ENCODE results near the gene USP7. TPM values are rescaled to one million over a fixed set of nuclear protein-coding genes. Genes with fewer than 3 reads are reported as not detected.

Gene USP7
- total RNA-seq, 1 donor, result 55.3 TPM

DNA sequence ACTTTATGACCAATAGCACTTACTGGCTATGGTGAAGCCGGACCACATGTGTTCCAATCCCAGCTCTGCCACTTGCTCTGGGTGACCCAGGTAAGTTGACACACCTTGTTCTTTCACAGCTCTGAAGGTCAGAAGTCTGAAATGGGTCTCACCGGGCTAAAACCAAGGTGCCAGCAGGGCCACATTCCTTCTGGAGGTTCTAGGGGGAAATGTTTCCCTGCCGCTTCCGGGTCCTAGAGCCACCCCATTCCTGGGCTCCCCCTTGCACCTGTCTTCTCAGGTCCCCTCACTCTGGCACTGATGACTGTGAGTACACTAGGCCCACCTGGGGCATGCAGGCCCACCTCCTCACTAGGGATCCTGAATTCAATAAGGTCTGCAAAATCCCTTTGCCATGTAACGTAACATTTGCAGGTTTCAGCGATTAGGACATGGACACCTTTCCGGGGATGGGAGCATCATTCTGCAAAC is 11.4 kb downstream of the USP7 start:
- H3K4me3 ChIP-seq (ENCODE audit: low read depth, low read length), result no peak overlapping the region
- TF ChIP-seq, protein P1, sequence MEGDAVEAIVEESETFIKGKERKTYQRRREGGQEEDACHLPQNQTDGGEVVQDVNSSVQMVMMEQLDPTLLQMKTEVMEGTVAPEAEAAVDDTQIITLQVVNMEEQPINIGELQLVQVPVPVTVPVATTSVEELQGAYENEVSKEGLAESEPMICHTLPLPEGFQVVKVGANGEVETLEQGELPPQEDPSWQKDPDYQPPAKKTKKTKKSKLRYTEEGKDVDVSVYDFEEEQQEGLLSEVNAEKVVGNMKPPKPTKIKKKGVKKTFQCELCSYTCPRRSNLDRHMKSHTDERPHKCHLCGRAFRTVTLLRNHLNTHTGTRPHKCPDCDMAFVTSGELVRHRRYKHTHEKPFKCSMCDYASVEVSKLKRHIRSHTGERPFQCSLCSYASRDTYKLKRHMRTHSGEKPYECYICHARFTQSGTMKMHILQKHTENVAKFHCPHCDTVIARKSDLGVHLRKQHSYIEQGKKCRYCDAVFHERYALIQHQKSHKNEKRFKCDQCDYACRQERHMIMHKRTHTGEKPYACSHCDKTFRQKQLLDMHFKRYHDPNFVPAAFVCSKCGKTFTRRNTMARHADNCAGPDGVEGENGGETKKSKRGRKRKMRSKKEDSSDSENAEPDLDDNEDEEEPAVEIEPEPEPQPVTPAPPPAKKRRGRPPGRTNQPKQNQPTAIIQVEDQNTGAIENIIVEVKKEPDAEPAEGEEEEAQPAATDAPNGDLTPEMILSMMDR (IDR thresholded peaks at IDR 0.05; ENCODE audit: insufficient read depth, low read length), result no peak
- no peak for DNase-seq (ENCODE audit: low read depth)

DNA sequence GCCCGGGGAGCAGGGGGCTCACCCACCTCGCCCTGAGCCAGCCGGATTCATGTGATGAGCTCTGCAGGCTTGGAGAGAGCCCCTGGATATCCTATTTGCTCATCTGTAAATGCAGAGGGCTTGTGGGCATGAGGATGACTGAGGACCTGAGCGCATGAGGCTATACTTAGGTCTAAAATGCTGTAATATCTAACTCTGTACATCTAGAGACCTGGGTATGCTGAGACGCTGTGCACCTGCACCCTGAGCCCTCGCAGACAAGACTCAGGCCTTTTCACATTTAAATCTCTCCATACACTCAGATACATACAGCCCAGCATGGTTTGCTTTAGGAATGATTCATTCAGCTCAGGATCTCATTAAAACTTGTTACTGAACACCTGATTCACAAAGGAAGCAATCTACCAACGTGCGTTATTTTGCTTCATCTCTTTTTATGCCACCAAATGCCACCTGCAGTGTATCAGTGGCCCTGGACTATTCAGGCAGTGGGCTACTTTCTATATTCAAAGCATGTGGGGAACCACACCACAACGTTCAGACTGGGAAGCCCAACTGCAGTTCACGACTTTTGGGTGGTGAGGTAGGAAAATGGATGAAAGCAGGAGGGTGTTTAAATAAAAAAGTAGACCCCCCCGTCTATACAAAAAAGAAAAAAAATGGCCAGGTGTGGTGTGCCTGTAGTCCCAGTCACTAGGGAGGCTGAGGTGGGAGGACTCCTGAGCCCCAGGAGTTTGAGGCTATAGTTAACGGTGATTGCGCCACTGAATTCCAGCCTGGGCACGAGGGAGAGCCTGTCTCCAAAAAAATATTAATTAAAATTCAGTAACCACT is 12.0 kb downstream of the USP7 start:
- TF ChIP-seq, protein P1 (IDR thresholded peaks at IDR 0.05; ENCODE audit: insufficient read depth, low read length), result no peak
- H3K4me3 ChIP-seq (ENCODE audit: low read depth, low read length), result no peak overlapping the region
- DNase-seq (ENCODE audit: low read depth), result no peak

DNA sequence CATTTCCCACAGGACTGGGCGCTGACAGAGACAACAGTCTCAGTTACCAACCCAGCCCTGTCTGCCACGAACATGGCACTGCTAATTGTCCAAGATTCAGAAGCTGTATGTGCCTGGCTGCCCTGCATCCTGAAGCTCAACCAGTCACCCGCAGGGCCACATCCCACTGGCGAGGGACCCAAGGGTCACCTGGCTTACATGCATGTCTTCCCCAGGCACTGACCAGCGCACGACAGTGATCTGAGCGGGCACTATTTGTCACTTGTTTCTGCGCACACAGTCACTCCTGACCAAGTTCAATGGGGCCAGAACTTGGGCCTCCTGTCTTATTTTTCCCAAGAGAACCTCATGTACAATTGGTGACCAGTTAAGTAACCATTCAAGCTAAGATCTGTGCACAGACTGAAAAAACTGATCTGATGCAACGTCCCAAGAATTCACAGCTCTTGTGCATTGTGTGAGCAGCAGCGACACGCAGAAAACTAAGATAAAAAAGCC is 13.1 kb downstream of the USP7 start:
- DNase-seq (ENCODE audit: low read depth), result peak; percentile 77
- TF ChIP-seq, protein P1 (IDR thresholded peaks at IDR 0.05; ENCODE audit: insufficient read depth, low read length), result no peak
- H3K4me3 ChIP-seq (ENCODE audit: low read depth, low read length), result no peak overlapping the region

DNA sequence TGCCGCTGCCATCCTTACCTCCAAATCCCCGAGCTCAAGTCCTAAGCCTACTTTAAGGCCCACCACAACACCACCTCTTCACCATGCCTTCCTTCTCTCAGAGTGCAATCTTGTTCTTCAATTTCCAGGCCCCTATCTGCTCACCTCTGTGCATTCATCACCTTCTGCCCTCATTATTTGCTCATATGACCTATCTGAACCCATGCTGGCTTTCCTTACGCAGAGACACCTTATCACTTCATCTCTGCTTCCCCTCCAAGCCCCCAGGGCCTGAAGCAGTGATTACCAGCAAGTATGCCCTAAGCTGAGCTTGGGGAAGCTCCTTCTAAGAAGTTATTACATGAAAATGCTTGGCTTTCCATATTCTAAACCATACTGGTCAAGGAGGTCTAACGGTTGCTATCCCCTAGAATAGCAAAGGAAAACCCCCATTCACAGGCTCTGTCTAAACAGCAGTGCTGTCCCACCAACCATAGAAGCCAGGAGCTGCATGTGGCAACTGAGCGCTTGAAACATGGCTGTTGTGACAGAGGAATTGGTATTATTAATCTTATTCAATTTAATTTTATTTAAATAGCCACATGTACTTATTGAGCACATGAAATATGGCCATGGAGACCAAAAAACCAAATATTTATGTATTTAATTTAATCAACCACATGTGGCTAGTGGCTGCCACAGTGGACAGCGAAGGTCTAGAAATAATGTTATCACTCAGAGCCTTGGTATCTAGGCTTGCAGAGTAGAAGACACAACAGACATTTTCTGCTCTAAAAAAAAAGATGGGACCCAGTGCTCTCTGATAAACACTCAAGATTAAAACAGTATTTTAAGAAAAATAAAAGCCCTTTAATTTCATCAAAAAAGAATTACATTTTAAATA is 13.9 kb downstream of the USP7 start:
- no peak for DNase-seq (ENCODE audit: low read depth)

DNA sequence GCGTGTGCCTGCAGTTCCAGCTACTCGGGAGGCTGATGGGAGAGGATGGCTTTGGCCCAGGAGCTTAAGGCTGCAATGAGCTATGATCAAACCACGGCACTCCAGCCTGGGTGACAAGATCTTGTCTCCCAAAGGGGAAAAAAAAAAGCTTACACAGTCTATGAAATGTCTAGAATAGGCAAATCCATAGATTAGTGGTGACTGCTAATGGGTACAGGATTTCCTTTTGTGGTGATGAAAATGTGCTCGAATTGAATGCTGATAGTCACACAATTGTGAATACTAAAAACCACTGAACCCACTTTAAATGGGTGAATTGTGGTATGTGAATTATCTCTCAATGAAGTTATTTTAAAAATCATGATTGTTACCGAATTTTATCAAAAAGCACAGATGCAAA is 14.9 kb downstream of the USP7 start:
- no peak for DNase-seq (ENCODE audit: low read depth)
- no peak overlapping the region for H3K4me3 ChIP-seq (ENCODE audit: low read depth, low read length)
- TF ChIP-seq, protein P1 (IDR thresholded peaks at IDR 0.05; ENCODE audit: insufficient read depth, low read length), result no peak

More for the DNA sequence above, 13.9 kb downstream of the USP7 start:
- TF ChIP-seq, protein P1 (IDR thresholded peaks at IDR 0.05; ENCODE audit: insufficient read depth, low read length), result no peak
- no peak overlapping the region for H3K4me3 ChIP-seq (ENCODE audit: low read depth, low read length)

DNA sequence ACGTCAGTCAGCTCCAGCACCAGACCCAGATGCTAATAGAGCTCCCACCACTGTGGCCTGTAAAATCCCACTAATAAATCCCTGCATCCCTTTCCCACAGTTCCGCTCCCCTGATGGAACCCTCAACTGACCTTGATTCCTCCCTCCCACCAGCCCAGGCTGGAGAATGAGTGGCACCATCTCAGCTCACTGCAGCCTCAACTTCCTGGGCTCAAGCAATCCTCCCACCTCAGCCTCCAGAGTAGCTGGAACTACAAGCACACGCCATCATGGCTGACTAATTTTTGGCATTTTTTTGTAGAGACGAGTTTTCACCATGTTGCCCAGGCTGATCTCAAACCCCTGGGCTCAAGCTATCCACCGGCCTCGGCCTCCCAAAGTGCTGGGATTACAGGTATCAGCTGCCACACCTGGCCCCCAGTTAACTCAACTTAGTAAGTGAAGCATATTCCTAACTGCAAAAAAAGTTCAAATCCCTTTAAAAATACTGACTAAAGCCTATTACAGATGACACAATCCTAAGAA is 15.6 kb downstream of the USP7 start:
- TF ChIP-seq, protein P1 (IDR thresholded peaks at IDR 0.05; ENCODE audit: insufficient read depth, low read length), result no peak
- no peak for DNase-seq (ENCODE audit: low read depth)
- H3K4me3 ChIP-seq (ENCODE audit: low read depth, low read length), result no peak overlapping the region
